Ishikawa (cell line): ENCODE data around the gene FAAH2.

Source experiments
- EGR1 ChIP-seq: IDR thresholded peaks from 2 replicates; pipeline ENCODE4 v1.6.1; 2012
- EP300 ChIP-seq: IDR thresholded peaks from 2 replicates; pipeline ENCODE4 v1.6.1; 2012; ENCODE audit warnings: borderline replicate concordance
- FOXM1 ChIP-seq: IDR thresholded peaks from 2 replicates; pipeline ENCODE4 v1.6.1; 2012; ENCODE audit warnings: low read depth, borderline replicate concordance
- NFIC ChIP-seq: IDR thresholded peaks from 2 replicates; pipeline ENCODE4 v1.6.1; 2012

GRCh38 chrX:57417827-57418226, 131.3 kb downstream of the FAAH2 start:
- TF ChIP-seq NFIC = no peak
- no peak for TF ChIP-seq EGR1
- TF ChIP-seq EP300 = no peak
- no peak for TF ChIP-seq FOXM1
